H1 (cell line): ENCODE measurements around the gene TEX2. TPM values are rescaled to one million over a fixed set of nuclear protein-coding genes. Genes with fewer than 3 reads are reported as not detected.

ENCODE experiments used
- CTCF ChIA-PET: fragments of 300-600 bp; sonication (Branson Sonifier 250); formaldehyde crosslinking; loops from one replicate; lab custom pipeline; 2021; ENCODE audit not compliant: partially characterized antibody; lab: Charles Lee
- POLR2A ChIA-PET: fragments of 300-600 bp; sonication (Branson Sonifier 250); formaldehyde crosslinking; loops from one replicate; lab custom pipeline; 2021; ENCODE audit warnings: inconsistent platforms; ENCODE audit not compliant: partially characterized antibody; lab: Charles Lee
- DNase-seq, 2 experiments: peaks; one replicate each; pipeline versions ENCODE4 v3.0.0 to v3.0.0-alpha.2; 2010 to 2022; ENCODE audit warnings: low spot score in 2 of 2, low read depth in 1 of 2, mixed read lengths in 1 of 2
- FAIRE-seq: peaks from 2 replicates; lab custom pipeline; 2011; peaks lifted over from hg19 to GRCh38; lab: Jason Lieb, UNC
- H2AFZ ChIP-seq: 2 replicates; pipeline ENCODE4 v1.8.1; 2012; ENCODE audit warnings: low read length, inconsistent platforms
- H2AK5ac ChIP-seq: 2 replicates; pipeline ENCODE4 v1.6.1; 2013; ENCODE audit warnings: low read depth, low read length
- H2BK120ac ChIP-seq: replicated peaks from 2 replicates; pipeline ENCODE3; 2013; ENCODE audit warnings: low read depth, low read length, inconsistent platforms
- H2BK12ac ChIP-seq: 2 replicates; pipeline ENCODE4 v1.6.1; 2013; ENCODE audit warnings: low read depth, low read length
- H2BK15ac ChIP-seq: 2 replicates; pipeline ENCODE4 v1.6.1; 2013; ENCODE audit warnings: low read length
- H2BK20ac ChIP-seq: 2 replicates; pipeline ENCODE4 v1.6.1; 2013; ENCODE audit warnings: low read length
- H2BK5ac ChIP-seq: 2 replicates; pipeline ENCODE4 v1.6.1; 2013; ENCODE audit warnings: low read depth, low read length
- H3K14ac ChIP-seq: 2 replicates; pipeline ENCODE4 v1.6.1; 2013; ENCODE audit warnings: inconsistent platforms; ENCODE audit not compliant: insufficient read length
- H3K18ac ChIP-seq: 2 replicates; pipeline ENCODE4 v1.6.1; 2013; ENCODE audit warnings: low read length; ENCODE audit errors: extremely low read depth
- H3K23ac ChIP-seq: 2 replicates; pipeline ENCODE4 v1.6.1; 2013; ENCODE audit warnings: inconsistent platforms; ENCODE audit not compliant: insufficient read length
- H3K23me2 ChIP-seq: 2 replicates; pipeline ENCODE4 v1.6.1; 2013; ENCODE audit warnings: low read depth, low read length
- H3K27ac ChIP-seq: 2 replicates; pipeline ENCODE4 v1.6.1; 2011; ENCODE audit warnings: low read depth, low read length, inconsistent platforms
- H3K27me3 ChIP-seq, 4 experiments: replicated peaks in 1 of 4; 1 replicate in 1 of 4; 2 replicates in 3 of 4; pipeline versions ENCODE4 v1.6.1 to v1.8.1; 2011 to 2013; ENCODE audit warnings: low read length in 3 of 4, mild to moderate bottlenecking in 3 of 4, inconsistent platforms in 2 of 4, mixed read lengths in 2 of 4, moderate library complexity in 1 of 4; ENCODE audit not compliant: control insufficient read depth in 3 of 4, insufficient read depth in 3 of 4; ENCODE audit errors: extremely low read depth in 1 of 4
- H3K36me3 ChIP-seq, 4 experiments: 2 replicates each; pipeline versions ENCODE4 v1.6.1 to v1.8.1; 2011 to 2013; ENCODE audit warnings: mild to moderate bottlenecking in 4 of 4, low read length in 3 of 4, moderate library complexity in 2 of 4, control low read depth in 1 of 4, inconsistent platforms in 1 of 4; ENCODE audit not compliant: insufficient read depth in 4 of 4, control insufficient read depth in 2 of 4
- H3K4ac ChIP-seq: replicated peaks from 2 replicates; pipeline ENCODE3; 2013; ENCODE audit warnings: low read length, low read depth, mixed read lengths, inconsistent platforms; ENCODE audit not compliant: insufficient read length
- H3K4me1 ChIP-seq, 4 experiments: replicated peaks in 1 of 4; 1 replicate in 1 of 4; 2 replicates in 3 of 4; pipeline versions ENCODE4 v1.6.1 to v1.8.1; 2011 to 2013; ENCODE audit warnings: low read length in 3 of 4, inconsistent platforms in 2 of 4, mixed read lengths in 1 of 4; ENCODE audit not compliant: insufficient read depth in 4 of 4, control insufficient read depth in 3 of 4
- H3K4me2 ChIP-seq, 2 experiments: 2 replicates each; pipeline versions ENCODE4 v1.6.1 to v1.8.1; 2011 to 2013; ENCODE audit warnings: low read depth in 2 of 2, low read length in 2 of 2, control low read depth in 1 of 2, inconsistent platforms in 1 of 2, mild to moderate bottlenecking in 1 of 2; ENCODE audit not compliant: insufficient read depth in 1 of 2
- H3K4me3 ChIP-seq, 4 experiments: fragments of 200-600, 300-600 bp in 1 of 4; sonication (generic), shearing (Covaris generic), sonication (Bioruptor Twin) in 1 of 4; 2 replicates each; pipeline versions ENCODE4 v1.5.1 to v1.8.1; 2011 to 2016; ENCODE audit warnings: low read length in 4 of 4, low read depth in 3 of 4, control low read depth in 2 of 4, inconsistent platforms in 2 of 4, mild to moderate bottlenecking in 2 of 4, mixed read lengths in 1 of 4, moderate library complexity in 1 of 4; ENCODE audit not compliant: insufficient read depth in 2 of 4; ENCODE audit errors: extremely low read depth in 1 of 4
- H3K56ac ChIP-seq: replicated peaks from 2 replicates; pipeline ENCODE3; 2013; ENCODE audit warnings: low read depth, mild to moderate bottlenecking, mixed read lengths, low read length, inconsistent platforms; ENCODE audit not compliant: insufficient read length
- H3K79me1 ChIP-seq: 2 replicates; pipeline ENCODE4 v1.6.1; 2013; ENCODE audit warnings: low read depth, low read length, control low read depth
- H3K79me2 ChIP-seq, 2 experiments: 2 replicates each; pipeline versions ENCODE4 v1.6.1 to v1.8.1; 2012 to 2013; ENCODE audit warnings: low read length in 2 of 2, mild to moderate bottlenecking in 2 of 2, inconsistent platforms in 1 of 2; ENCODE audit not compliant: insufficient read depth in 2 of 2, control insufficient read depth in 1 of 2
- H3K9ac ChIP-seq, 4 experiments: replicated peaks in 1 of 4; 1 replicate in 1 of 4; 2 replicates in 3 of 4; pipeline versions ENCODE4 v1.6.1 to v1.8.1; 2011 to 2013; ENCODE audit warnings: low read depth in 3 of 4, low read length in 3 of 4, control low read depth in 2 of 4, mild to moderate bottlenecking in 2 of 4, moderate library complexity in 2 of 4, inconsistent platforms in 1 of 4; ENCODE audit errors: extremely low read depth in 1 of 4
- H3K9me3 ChIP-seq, 2 experiments: 2 replicates each; pipeline versions ENCODE4 v1.6.1 to v1.8.1; 2012 to 2013; ENCODE audit warnings: mild to moderate bottlenecking in 2 of 2, moderate library complexity in 2 of 2, control low read depth in 1 of 2, inconsistent platforms in 1 of 2, low read depth in 1 of 2, low read length in 1 of 2, mixed read lengths in 1 of 2; ENCODE audit not compliant: insufficient read depth in 2 of 2
- H4K20me1 ChIP-seq, 2 experiments: replicated peaks in 1 of 2; 2 replicates each; pipeline versions ENCODE3 to v1.8.1; 2011 to 2013; ENCODE audit warnings: inconsistent platforms in 2 of 2, low read length in 2 of 2, mild to moderate bottlenecking in 1 of 2; ENCODE audit not compliant: insufficient read depth in 2 of 2, control insufficient read depth in 1 of 2
- H4K5ac ChIP-seq: 2 replicates; pipeline ENCODE4 v1.6.1; 2013; ENCODE audit warnings: low read length, low read depth, mixed read lengths, inconsistent platforms; ENCODE audit not compliant: insufficient read length
- H4K8ac ChIP-seq: 2 replicates; pipeline ENCODE4 v1.8.0; 2013; ENCODE audit warnings: mild to moderate bottlenecking, moderate library complexity, low read length, inconsistent platforms; ENCODE audit not compliant: insufficient read depth; ENCODE audit errors: extremely low read depth
- H4K91ac ChIP-seq: replicated peaks from 2 replicates; pipeline ENCODE3; 2013; ENCODE audit warnings: low read length, mixed read lengths, inconsistent platforms; ENCODE audit not compliant: insufficient read length
- BRCA1 ChIP-seq: IDR thresholded peaks from 2 replicates; pipeline ENCODE4 v1.6.1; 2012; ENCODE audit warnings: low read depth, low read length, improper control_type of control experiment
- CEBPB ChIP-seq: IDR thresholded peaks from 2 replicates; pipeline ENCODE4 v1.6.1; 2012; ENCODE audit warnings: low read depth, low read length
- CHD2 ChIP-seq: IDR thresholded peaks from 2 replicates; pipeline ENCODE4 v1.6.1; 2012; ENCODE audit warnings: low read length, improper control_type of control experiment
- CREB1 ChIP-seq: IDR thresholded peaks from 2 replicates; pipeline ENCODE4 v1.6.1; 2012; ENCODE audit warnings: inconsistent platforms
- JUN ChIP-seq: IDR thresholded peaks from 2 replicates; pipeline ENCODE4 v1.6.1; 2011; ENCODE audit warnings: low read depth, mild to moderate bottlenecking, improper control_type of control experiment, low read length
- JUND ChIP-seq: IDR thresholded peaks from 2 replicates; pipeline ENCODE4 v1.6.1; 2011; ENCODE audit warnings: mild to moderate bottlenecking, improper control_type of control experiment, low read length
- NANOG ChIP-seq: IDR thresholded peaks from 2 replicates; pipeline ENCODE4 v1.6.1; 2011; ENCODE audit warnings: low read length, low read depth, mild to moderate bottlenecking, inconsistent platforms; ENCODE audit not compliant: insufficient read depth, poor library complexity, severe bottlenecking
- SP2 ChIP-seq: IDR thresholded peaks from 2 replicates; pipeline ENCODE4 v1.6.1; 2012; ENCODE audit warnings: mild to moderate bottlenecking, low read length, inconsistent platforms
- SP4 ChIP-seq: IDR thresholded peaks from 2 replicates; pipeline ENCODE4 v1.6.1; 2012; ENCODE audit warnings: low read length, inconsistent platforms
- SUZ12 ChIP-seq: fragments of 200-600 bp; sonication (generic); IDR thresholded peaks from 2 replicates; pipeline ENCODE4 v1.6.1; 2012; ENCODE audit warnings: mild to moderate bottlenecking, inconsistent platforms, low read length, moderate library complexity, mixed read lengths
- TAF7 ChIP-seq: optimal IDR thresholded peaks from 2 replicates; pipeline ENCODE3; 2011; ENCODE audit warnings: low read depth, mild to moderate bottlenecking, inconsistent platforms, low read length, moderate library complexity, borderline replicate concordance
- TEAD4 ChIP-seq: IDR thresholded peaks from 2 replicates; pipeline ENCODE4 v1.6.1; 2012; ENCODE audit warnings: low read depth, low read length, inconsistent platforms, mixed read lengths
- WGBS, 2 experiments: shearing (Covaris generic) in 1 of 2; methylation state at CpG; one replicate each; pipeline versions ENCODE4 v1.1.6 to v1.1.7; 2013 to 2015; ENCODE audit warnings: low lambda C conversion rate in 2 of 2, mixed read lengths in 2 of 2, inconsistent platforms in 1 of 2, low coverage in 1 of 2, missing lambda C conversion rate in 1 of 2; ENCODE audit not compliant: insufficient replicate concordance in 2 of 2, insufficient coverage in 1 of 2, insufficient read length in 1 of 2; ENCODE audit errors: extremely low coverage in 1 of 2, missing lambda C conversion rate in 1 of 2; 5-methylcytosine and 5-hydroxymethylcytosine counted together
- polyA plus RNA-seq, 7 experiments: library from polyadenylated mRNA; depleted of rRNA in 3 of 7; stranded (reverse) in 5 of 7; unstranded in 2 of 7; fragments of >200 nt in 5 of 7; fragments of 200-250 nt in 2 of 7; gene quantifications; 1 replicate in 5 of 7; 2 replicates in 1 of 7; 4 replicates in 1 of 7; pipeline versions ENCODE4 v1.2.1 to v1.2.3, GENCODE V29; 2011 to 2013; ENCODE audit warnings: missing spikeins in 2 of 7, mixed read lengths in 2 of 7
- total RNA-seq: library from RNA; stranded (reverse); fragmentation: NEBNext Ultra II Directional; extraction: Animal tissue kit (Norgen Biotek cat#: 25700); gene quantifications from 2 replicates; pipeline ENCODE4 v1.2.1, GENCODE V29; 2021

Gene TEX2
- total and polyA plus RNA-seq, 2 of the 8 experiments (the other 6 are each of a cell fraction or from before 2014, with no cell fraction given): 6.1 to 15.6 TPM

- H2BK12ac ChIP-seq: no peak overlapping the region
- no peak overlapping the region for H3K9ac ChIP-seq
- H3K27me3 ChIP-seq: no peaks in the 10 kb centered on the region
- H4K8ac ChIP-seq: no peak overlapping the region
- H3K14ac ChIP-seq: no peak overlapping the region
- H3K79me1 ChIP-seq: no peaks in the 10 kb centered on the region
- H2BK15ac ChIP-seq: no peak overlapping the region
- no peak overlapping the region for H3K23ac ChIP-seq
- no peak overlapping the region for H3K4ac ChIP-seq
- no peak overlapping the region for H3K56ac ChIP-seq
- no peak overlapping the region for H2AK5ac ChIP-seq
- no peak overlapping the region for H2BK120ac ChIP-seq
- no peak overlapping the region for H3K4me2 ChIP-seq
- no peak for DNase-seq
- FAIRE-seq: no peak
- H4K5ac ChIP-seq: no peak overlapping the region
- POLR2A ChIA-PET: no interaction called here
- H3K79me2 ChIP-seq: no peaks in the 10 kb centered on the region
- H2BK5ac ChIP-seq: no peak overlapping the region; the same call in 1 of the 2 replicates
- H4K91ac ChIP-seq: no peak overlapping the region
- no peaks in the 10 kb centered on the region; a peak in 1 of 7 replicates for H3K4me1 ChIP-seq
- no peak overlapping the region for H3K4me3 ChIP-seq
- H3K36me3 ChIP-seq: peaks cover 0 to 2% (median 0%) of the 10 kb centered on the region in 4 experiments; a peak in 1 of 8 replicates
- CTCF ChIA-PET: interaction anchor here (0.6 kb wide), 1 partner anchor 232 kb away, joined by 4 read pairs; no protein-coding TSS in a partner anchor
- no peaks in the 10 kb centered on the region for H3K23me2 ChIP-seq
- H2AFZ ChIP-seq: no peak overlapping the region
- no peaks in the 10 kb centered on the region for H4K20me1 ChIP-seq
- H3K27ac ChIP-seq: no peak overlapping the region
- TF ChIP-seq TAF7 (no peak), SUZ12 (no peak), SP2 (no peak), TEAD4 (no peak), JUND (no peak), SP4 (no peak), CHD2 (no peak), CEBPB (no peak), NANOG (no peak), CREB1 (no peak), JUN (no peak), BRCA1 (no peak)
- TF ChIP-seq, all 59 proteins: peak for 0
- Histone ChIP-seq H2BK20ac (no peak overlapping the region), H3K9me3 (no peaks in the 10 kb centered on the region), H3K18ac (no peak overlapping the region)
- 83% methylated on average over 6 of the region's 6 CpGs; no CpG with 5 or more reads in 1 of the 2 experiments for WGBS, 2 experiments
These were observed 72.6 kb downstream of the TEX2 start for GRCh38 chr17:64190472-64190871.
